NCI-H2171 (cell line): ENCODE results near the gene PPP2R2D.
A peak's percentile ranks its signal among the peaks of the same experiment; 100 is the strongest.
"Not testable (repeated sequence)": the region's sequence is repeated elsewhere in the genome, so short reads cannot be mapped to it uniquely, and the experiment has no call there.

Experiments used
- DNase-seq: peaks from one replicate; lab custom pipeline; 2025; lab: John Stamatoyannopoulos, UW

The PPP2R2D gene

DNA sequence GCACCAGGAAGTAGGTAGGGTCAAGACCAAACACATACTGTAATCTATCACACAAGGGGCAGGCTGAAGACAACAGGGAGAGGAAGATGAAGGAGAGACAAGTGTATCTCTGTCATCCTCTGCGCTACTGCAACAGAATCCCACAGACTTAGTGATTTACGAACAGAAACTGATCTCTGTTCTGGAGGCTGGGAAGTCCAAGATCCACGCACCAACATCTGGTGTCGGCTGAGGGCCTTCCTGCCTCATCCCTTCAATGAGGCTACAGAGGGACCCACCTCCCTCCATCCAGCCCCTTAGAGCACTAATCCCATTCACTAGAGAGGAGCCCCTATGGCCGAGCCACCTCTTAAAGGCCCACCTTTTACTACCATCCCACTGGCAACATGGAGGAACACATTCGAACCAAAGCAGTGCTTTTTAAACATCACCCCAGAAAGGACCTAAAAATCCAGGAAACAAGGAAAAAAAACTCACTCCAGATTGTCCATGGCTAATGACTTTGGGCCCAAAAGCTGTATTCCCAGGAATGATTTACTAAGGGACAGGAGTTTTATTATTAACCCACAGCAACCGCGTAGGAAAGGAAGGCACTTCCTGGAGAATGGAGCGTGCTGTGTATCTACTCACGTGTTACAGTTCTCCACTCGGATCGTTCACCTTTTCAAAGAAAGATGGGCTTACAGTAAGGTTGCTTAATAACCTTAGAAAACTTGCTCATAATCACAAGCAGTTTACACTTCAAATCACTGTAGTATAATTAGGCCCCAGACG is 76.7 kb downstream of the PPP2R2D start:
- no peak for DNase-seq

DNA sequence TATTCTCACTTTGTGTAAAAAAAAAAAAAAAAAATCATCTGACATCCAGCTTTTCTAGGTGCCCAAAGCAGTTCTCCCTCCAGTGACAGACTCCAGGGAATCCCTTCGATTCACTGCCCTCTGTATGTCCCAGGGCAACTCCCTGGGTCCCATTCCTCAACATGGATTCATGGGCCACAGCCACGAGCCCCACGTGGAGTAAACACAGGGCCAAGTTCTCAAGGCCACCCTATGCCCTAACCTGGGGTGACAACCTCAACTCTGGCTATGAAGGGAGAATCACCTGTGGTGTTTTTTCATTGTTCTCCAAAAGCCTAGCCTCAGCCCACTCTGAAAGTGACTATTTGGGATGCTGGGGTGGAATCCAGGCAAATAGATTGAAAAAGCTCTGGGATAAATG is 77.6 kb downstream of the PPP2R2D start:
- DNase-seq, result no peak

DNA sequence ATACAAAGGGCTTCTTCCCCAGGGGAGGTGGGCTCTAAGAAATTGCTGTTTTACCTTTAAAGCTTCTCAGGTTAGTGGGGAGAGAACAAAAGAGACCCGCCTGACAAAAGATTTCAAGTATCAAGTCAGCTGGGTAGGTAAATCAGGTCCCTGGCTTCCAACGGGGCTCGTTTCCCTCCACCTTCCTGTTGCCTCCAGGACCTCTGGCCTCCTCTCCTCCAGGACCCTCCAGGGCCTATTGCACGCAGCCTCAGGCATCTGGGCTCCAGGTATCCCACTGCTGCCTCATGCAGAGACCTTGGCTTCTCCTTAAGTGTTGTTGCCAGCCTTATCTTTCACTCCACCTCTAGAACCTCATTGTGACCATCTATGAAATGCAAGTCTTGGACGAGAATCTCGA is 78.0 kb downstream of the PPP2R2D start:
- DNase-seq, result no peak

DNA sequence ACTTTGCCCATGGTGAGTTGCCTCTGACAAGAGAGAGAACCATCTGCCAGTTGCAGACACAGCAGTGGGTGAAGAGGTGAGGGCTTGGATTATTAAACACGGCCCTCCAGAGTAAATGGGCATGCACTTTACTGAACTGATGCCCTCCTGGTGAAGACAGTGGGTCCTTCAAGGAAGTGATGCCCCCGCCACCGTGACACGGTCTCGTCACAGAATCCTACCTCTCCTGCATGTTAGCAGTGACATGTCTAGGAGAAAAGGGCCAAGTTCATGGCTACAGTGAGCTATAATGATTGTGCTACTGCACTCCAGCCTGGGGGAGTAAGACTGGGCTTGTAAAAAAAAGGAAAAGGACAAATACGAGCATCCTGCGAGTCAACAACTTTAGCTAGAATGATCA is 78.5 kb downstream of the PPP2R2D start:
- DNase-seq, result no peak

DNA sequence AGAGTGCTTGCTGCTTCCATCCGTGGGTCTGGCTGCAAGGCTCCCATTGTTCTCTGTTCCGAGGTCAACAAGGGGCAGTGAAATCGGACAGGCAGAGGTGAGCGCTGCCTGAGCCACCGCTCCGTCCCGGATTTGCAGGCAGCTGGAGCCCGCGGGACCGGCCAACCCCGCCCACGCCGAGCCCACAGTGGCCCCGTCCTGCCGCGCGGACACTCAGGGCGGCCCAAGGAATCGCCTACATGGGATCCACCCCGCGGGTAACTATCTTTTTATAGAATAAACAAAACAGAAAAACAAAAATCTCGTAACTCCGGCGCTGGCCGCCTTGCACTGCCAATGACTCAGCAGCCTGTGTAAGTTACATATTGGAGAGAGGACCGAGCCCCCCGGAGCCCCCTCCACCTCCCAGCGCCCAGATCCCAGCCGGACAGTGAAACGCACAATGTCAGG is 79.0 kb downstream of the PPP2R2D start:
- no peak for DNase-seq

DNA sequence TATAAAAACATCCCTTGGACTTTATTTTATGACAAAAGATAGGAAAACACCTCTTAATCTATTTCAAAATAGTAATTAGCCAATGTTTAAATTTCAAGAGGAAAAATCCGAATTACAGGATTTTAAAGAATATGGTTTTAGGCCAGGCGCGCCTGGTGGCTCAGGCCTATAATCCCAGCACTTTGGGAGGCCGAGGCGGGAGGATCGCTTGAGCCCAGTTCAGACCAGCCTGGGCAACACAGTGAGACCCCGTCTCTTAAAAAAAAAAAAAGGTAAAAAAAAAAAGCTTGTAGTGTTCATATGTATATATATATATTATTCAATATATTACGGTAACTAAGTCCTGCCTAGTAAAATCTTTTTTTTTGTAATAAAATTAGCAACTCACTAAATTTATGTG is 79.5 kb downstream of the PPP2R2D start:
- no peak for DNase-seq

DNA sequence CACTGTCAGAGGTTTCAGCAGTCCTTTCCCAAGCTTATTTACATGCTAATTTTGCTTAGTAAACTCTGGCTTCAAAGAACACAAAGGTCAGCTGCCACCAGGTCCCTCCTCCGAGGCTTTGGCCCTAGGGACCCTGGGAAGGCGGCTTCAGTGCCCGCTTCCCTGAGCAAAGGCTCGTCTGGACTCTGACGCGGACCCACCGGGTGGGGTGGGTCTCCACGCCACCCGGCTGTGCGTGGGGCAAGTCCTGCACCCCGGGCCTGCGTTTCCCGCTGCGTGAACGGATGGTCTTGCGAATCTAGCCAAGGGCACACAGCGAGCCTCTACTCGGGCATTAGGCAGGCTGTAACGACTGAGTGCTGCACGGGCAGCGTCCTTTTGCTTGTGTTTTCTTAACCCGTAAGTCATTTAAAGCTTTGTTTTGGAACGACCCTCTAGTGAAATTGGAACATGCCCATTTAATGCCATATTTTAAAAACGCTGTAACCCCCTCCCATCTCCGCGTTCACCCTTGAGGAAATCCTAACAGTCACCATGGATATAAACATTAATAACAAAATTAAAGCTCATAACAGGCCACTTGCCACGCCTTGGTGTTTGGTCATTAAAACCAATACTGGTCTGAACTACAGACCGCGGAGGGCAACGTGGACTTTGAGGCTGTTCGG is 80.1 kb downstream of the PPP2R2D start:
- no peak for DNase-seq

DNA sequence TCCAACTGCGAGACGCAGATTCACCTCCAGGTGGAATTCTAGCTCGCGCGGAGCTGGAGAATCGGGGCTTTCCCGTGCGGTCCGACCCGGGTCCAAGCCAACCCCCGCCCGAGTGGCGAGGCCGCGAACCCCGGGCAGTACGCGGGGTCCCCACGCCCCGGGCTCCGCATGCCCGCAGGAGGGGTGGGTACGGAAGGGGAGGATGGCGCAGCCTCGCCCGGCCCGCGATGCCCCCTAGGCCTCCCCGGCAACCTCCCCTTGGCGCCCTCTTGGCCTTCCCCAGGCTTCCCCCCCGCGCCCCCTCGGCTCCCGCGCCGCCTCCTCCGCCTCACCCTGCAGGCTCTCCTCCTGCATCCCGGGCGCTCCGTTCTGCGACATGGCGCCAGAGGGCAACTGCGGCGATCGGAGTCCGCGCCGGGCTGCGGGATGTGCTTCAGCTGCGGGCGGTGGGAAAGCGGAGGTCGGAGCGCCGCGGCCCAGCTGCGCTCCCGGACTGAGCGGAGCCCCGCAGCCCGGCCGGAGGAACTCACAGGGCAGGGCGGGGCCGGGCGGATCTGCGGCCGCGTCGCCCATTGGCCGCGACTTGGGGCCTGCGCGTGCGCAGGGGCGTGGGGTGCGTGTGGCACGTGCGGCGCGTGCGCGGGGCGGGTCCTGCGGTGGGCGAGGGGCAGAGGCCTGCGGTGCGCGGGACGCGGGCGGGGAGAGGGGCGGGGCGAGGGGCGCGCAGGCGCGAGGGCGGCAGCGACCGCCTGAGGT is 80.8 kb downstream of the PPP2R2D start, which contains the start of gene BNIP3:
Gene BNIP3, minus strand, starts transcription at position 495 of the 756 bp plus-strand sequence. Its CDS starts 117 bp downstream, at position 378.
- peak; percentile 83 for DNase-seq

GRCh38 chr10:131982185-131982756 is 81.5 kb downstream of the PPP2R2D start:
- DNase-seq, result no peak

DNA sequence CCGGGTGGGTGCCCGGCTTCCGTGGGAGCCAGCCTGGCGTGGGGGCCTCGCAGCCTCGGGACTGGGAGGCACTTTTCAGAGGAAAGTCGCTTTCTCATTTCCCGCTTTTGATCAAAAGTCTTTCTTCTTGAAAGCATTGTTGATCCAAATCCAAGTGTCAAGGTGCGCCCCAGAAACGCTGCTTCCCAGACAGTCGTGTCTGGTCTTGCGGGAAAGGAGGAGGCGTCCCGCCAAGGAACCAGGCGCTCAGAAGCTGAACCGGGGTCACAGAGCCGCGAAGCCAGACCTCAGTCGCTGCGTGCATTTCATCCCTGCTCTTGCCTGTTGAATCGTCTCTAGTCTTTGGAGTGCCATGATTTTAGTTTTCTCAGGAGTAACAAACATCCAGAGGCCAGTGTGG is 82.0 kb downstream of the PPP2R2D start:
- no peak for DNase-seq

DNA sequence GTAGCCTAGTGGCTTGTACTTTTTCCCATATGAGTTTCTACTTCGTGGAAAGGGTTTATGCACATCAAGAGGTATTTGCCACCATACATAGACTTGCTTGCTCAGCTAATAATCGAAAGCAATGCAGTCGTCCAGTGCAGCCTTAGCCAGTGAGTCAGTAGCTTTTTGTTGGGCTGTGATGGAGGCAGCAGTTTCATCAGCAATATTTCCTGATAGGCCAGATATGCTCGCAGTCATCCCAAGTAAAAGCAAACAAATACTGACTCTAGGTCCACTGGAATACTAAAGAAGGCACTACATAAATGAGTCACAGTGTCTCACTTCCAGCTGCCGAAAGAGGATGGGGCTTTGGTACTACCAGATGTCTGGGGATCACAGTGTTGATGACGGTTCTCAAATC is 83.0 kb downstream of the PPP2R2D start:
- no peak for DNase-seq

DNA sequence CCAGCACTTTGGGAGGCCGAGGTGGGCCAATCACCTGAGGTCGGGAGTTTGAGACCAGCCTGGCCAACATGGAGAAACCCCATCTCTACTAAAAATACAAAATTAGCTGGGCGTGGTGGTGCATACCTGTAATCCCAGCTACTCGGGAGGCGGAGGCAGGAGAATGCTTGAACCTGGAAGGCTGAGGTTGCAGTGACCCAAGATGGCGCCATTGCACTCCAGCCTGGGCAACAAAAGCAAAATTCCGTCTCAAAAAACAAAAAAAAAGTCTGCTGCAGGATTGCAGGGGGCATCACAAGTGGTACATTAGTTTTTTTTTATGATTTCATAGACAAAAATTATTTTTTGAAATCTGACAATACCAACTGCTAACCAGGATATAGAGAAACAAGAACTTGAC is 86.0 kb downstream of the PPP2R2D start:
- not testable (repeated sequence) for DNase-seq

DNA sequence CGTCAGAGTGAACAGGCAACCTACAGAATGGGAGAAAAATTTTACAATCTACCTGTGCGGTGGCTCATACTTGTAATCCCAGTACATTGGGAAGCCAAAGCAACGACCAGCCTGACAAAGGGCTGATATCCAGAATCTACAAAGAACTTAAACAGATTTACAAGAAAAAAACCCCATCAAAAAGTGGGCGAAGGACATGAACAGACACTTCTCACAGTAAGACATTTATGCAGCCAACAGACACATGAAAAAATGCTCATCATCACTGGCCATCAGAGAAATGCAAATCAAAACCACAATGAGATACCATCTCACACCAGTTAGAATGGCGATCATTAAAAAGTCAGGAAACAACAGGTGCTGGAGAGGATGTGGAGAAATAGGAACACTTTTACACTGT is 86.5 kb downstream of the PPP2R2D start:
- not testable (repeated sequence) for DNase-seq

- not testable (repeated sequence) for DNase-seq
Observed at GRCh38 chr10:131987786-131988185, 87.0 kb downstream of the PPP2R2D start.

- DNase-seq, result no peak
Observed at GRCh38 chr10:131991726-131992125, 90.9 kb downstream of the PPP2R2D start.

DNA sequence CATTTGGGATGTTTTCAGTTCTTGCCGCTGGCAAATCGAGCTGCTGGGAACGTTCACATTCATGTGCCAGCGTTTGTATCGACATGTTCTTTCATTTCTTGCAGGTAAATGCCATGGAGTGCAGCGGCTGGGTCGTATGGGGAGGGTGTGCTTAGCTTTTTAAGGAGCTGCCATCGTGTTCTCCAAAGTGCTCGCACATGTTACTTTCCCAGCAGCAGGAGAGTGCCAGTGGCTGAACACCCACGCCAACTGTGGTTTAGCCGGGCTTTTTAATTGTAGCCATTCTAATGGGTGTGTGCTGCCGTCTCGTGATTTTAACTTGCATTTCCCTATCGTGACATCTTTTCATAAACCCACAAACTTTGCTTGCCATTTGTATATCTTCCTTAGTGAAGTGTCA is 92.5 kb downstream of the PPP2R2D start:
- no peak for DNase-seq

GRCh38 chr10:131994435-131994834 is 93.6 kb downstream of the PPP2R2D start:
- DNase-seq, result no peak

DNA sequence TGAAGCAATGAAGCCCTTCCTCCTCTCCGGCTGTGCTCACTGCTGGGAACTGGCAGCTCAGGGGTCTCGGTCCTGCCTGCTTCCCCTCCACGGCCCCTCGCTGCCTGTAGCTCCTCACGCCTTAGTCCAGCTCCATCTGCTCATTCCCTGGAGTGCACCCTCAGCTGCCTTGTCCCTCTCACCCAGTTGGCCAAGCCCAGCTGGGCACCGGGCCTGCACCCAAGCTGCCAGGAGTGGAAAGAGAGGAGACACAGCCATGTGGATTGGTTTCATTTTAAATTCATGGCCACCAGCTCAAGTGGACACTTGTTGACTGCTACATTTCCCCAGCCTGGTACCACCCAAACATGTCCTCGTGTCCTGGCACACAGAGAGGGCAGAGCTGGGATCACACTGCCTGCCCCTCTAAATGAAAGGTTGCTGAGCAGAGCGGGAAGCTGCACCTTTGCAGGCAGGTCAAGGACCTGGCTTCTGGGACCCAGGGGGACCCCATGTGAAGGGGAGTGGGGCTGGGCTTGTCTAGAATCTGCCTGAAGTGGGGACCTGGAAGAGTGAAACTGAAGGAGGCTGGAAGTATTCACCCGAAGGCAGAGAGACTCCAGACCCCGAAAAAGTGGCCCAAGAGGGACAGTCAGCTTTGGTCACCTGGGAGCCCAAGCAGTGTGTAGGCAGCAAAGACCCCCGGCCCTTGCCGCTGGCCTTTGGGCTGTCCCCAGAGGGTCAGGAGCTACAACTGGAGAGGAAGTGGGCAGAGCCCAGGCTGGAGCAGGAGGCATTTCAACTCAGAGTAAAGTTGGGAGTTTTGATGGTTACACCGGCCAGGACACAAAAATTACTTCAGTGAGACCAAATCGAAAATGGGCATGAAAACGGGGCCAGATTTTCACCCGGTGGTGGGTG is 95.9 kb downstream of the PPP2R2D start:
- no peak for DNase-seq

DNA sequence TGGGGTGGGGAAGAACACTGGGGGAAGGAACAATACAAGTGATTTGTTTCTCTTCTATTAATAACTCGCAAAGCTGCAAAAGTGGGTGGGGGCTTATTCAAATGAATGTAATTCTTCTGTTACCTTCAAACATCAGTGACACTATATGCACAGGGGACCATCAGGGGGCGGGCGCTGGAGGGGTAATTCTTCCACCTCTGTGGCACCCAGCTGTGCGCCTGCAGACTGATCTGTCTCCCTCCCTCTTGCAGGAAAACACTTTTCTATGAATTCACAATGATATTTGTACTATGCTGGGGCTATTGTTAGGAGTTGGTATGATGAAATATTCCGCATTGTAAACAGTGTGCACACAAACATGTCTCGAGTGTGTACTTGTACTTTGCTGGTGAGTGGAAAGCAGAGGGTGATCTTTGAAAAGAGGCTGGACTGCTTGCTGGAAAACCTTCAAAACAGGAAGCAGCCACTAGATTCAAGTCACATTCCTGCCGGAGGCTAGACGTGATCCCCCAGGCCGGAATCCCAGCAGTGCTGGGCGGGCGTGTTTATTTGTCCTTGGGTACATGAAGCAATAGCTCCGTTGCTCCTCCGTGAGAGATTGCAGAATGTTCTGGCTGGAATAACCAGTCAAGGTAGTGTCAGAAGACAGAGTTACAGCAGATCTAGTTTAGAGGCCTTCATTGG is 96.7 kb downstream of the PPP2R2D start:
- no peak for DNase-seq

- no peak for DNase-seq
Observed at GRCh38 chr10:131998050-131998844, 97.4 kb downstream of the PPP2R2D start.
